ENCODE results near the gene NDUFB10.

- TF ChIP-seq EP300 (IDR thresholded peaks at IDR 0.05) (no peak), CTCF (IDR thresholded peaks at IDR 0.05) (no peak)
These were observed 12.6 kb upstream of the NDUFB10 start for GRCh38 chr16:1946495-1947368.
